GM21737 (cell line): ENCODE results near the gene MEF2B.
"Not testable (repeated sequence)": the region's sequence is repeated elsewhere in the genome, so short reads cannot be mapped to it uniquely, and the experiment has no call there.

Experiments used
- ATAC-seq: cut with Tn5 transposase; IDR thresholded peaks from one replicate; pipeline ENCODE4 v1.9.1; 2021; ENCODE audit warnings: mild to moderate bottlenecking, moderate library complexity; ENCODE audit not compliant: unreplicated experiment

The MEF2B gene

GRCh38 chr19:19132912-19133311, 37.2 kb downstream of the MEF2B start:
- no peak for ATAC-seq

GRCh38 chr19:19131989-19132388, 38.1 kb downstream of the MEF2B start:
- ATAC-seq = no peak

- no peak for ATAC-seq
Observed at GRCh38 chr19:19126102-19126501, 44.0 kb downstream of the MEF2B start.

- ATAC-seq = no peak
Observed at GRCh38 chr19:19123386-19123785, 46.7 kb downstream of the MEF2B start.

- ATAC-seq = no peak
Observed at GRCh38 chr19:19122902-19123301, 47.2 kb downstream of the MEF2B start.

- ATAC-seq = no peak
Observed at GRCh38 chr19:19121371-19121770, 48.7 kb downstream of the MEF2B start.

GRCh38 chr19:19120308-19121231, 49.5 kb downstream of the MEF2B start:
- ATAC-seq = no peak

- no peak for ATAC-seq
Observed at GRCh38 chr19:19119325-19120237, 50.5 kb downstream of the MEF2B start.

- no peak for ATAC-seq
Observed at GRCh38 chr19:19115954-19116353, 54.1 kb downstream of the MEF2B start.

GRCh38 chr19:19113040-19113626, 56.9 kb downstream of the MEF2B start:
- no peak for ATAC-seq

GRCh38 chr19:19111967-19112580, 58.0 kb downstream of the MEF2B start:
- no peak for ATAC-seq

GRCh38 chr19:19111136-19111835, 58.8 kb downstream of the MEF2B start:
- ATAC-seq = no peak

GRCh38 chr19:19110410-19111135, 59.5 kb downstream of the MEF2B start:
- no peak for ATAC-seq

GRCh38 chr19:19109601-19110000, 60.5 kb downstream of the MEF2B start:
- ATAC-seq = no peak

- ATAC-seq = no peak
Observed at GRCh38 chr19:19107654-19108053, 62.4 kb downstream of the MEF2B start.

GRCh38 chr19:19106938-19107337, 63.1 kb downstream of the MEF2B start:
- not testable (repeated sequence) for ATAC-seq

- no peak for ATAC-seq
Observed at GRCh38 chr19:19106056-19106551, 64.0 kb downstream of the MEF2B start.

GRCh38 chr19:19105365-19106055, 64.6 kb downstream of the MEF2B start:
- no peak for ATAC-seq

GRCh38 chr19:19103167-19103566, 66.9 kb downstream of the MEF2B start:
- no peak for ATAC-seq
